ENCODE measurements around the gene D2HGDH. TPM values are rescaled to one million over a fixed set of nuclear protein-coding genes. Genes with fewer than 3 reads are reported as not detected.

The D2HGDH gene
- total and polyA plus RNA-seq, 2 of the 8 experiments (the other 6 are each of a cell fraction or from before 2014, with no cell fraction given), result 3.4 to 8.1 TPM

GRCh38 chr2:241770936-241771285 is 36.5 kb downstream of the D2HGDH start:
- peak overlapping the region; percentile 12 for H3K4ac ChIP-seq (replicated peaks; ENCODE audit: insufficient read length, low read depth, low read length)
- H3K27ac ChIP-seq (ENCODE audit: low read depth, low read length), result no peak overlapping the region
- H2BK5ac ChIP-seq (ENCODE audit: low read depth, low read length), result no peak overlapping the region
- DNase-seq (ENCODE audit: low read depth in 1 of 2, low spot score in 2 of 2) (no peak), FAIRE-seq (no peak)
- peaks cover 0 to 2% of the 10 kb centered on the region in 2 experiments for H4K20me1 ChIP-seq (replicated peaks in 1 of 2; ENCODE audit: control insufficient read depth in 1 of 2, insufficient read depth in 2 of 2, low read length in 2 of 2)
- H3K4me1 ChIP-seq (replicated peaks in 1 of 4; ENCODE audit: control insufficient read depth in 3 of 4, insufficient read depth in 4 of 4, low read length in 3 of 4), result peaks cover 0 to 13% (median 5%) of the 10 kb centered on the region in 4 experiments; a peak in 5 of 7 replicates
- no peak overlapping the region for H4K5ac ChIP-seq (ENCODE audit: insufficient read length, low read depth, low read length)
- H3K18ac ChIP-seq (ENCODE audit: extremely low read depth, low read length), result no peak overlapping the region
- H2AK5ac ChIP-seq (ENCODE audit: low read depth, low read length), result no peak overlapping the region
- WGBS, 2 experiments (ENCODE audit: extremely low coverage in 1 of 2, insufficient coverage in 1 of 2, insufficient read length in 1 of 2, insufficient replicate concordance in 2 of 2, low coverage in 1 of 2, low lambda C conversion rate in 2 of 2, missing lambda C conversion rate in 1 of 2), result 90% methylated on average over 10 of the region's 12 CpGs; no CpG with 5 or more reads in 1 of the 2 experiments
- H4K91ac ChIP-seq (replicated peaks; ENCODE audit: insufficient read length, low read length), result peak overlapping the region; percentile 1
- H3K14ac ChIP-seq (ENCODE audit: insufficient read length), result no peak overlapping the region
- ChIA-PET CTCF (ENCODE audit: partially characterized antibody) (interaction anchor here (1.2 kb wide), 1 partner anchor 84 kb away, joined by 3 read pairs; no protein-coding TSS in a partner anchor), POLR2A (ENCODE audit: partially characterized antibody) (interaction anchor here (1.8 kb wide), 1 partner anchor 70 kb away, joined by 5 read pairs; the partner anchor contains the start of gene ING5)
- peak overlapping the region; percentile 39; the same call in 1 of the 2 replicates for H4K8ac ChIP-seq (ENCODE audit: extremely low read depth, insufficient read depth, low read length)
- no peaks in the 10 kb centered on the region for H3K79me2 ChIP-seq (ENCODE audit: control insufficient read depth in 1 of 2, insufficient read depth in 2 of 2, low read length in 2 of 2)
- no peak overlapping the region for H2BK120ac ChIP-seq (replicated peaks; ENCODE audit: low read depth, low read length)
- H3K23ac ChIP-seq (ENCODE audit: insufficient read length), result no peak overlapping the region
- no peaks in the 10 kb centered on the region for H3K23me2 ChIP-seq (ENCODE audit: low read depth, low read length)
- H3K79me1 ChIP-seq (ENCODE audit: low read depth, low read length), result no peaks in the 10 kb centered on the region
- H2AFZ ChIP-seq (ENCODE audit: low read length), result no peak overlapping the region
- no peaks in the 10 kb centered on the region for H3K9me3 ChIP-seq (ENCODE audit: insufficient read depth in 2 of 2, low read depth in 1 of 2, low read length in 1 of 2)
- H3K56ac ChIP-seq (replicated peaks; ENCODE audit: insufficient read length, low read depth, low read length), result no peak overlapping the region
- no peaks in the 10 kb centered on the region for H3K27me3 ChIP-seq (replicated peaks in 1 of 4; ENCODE audit: control insufficient read depth in 3 of 4, extremely low read depth in 1 of 4, insufficient read depth in 3 of 4, low read length in 3 of 4)
- no peak overlapping the region for H3K9ac ChIP-seq (replicated peaks in 1 of 4; ENCODE audit: extremely low read depth in 1 of 4, low read depth in 3 of 4, low read length in 3 of 4)
- 0 out of 2 replicates have a peak overlapping the region, but pooled peaks have one; percentile 81 for H2BK15ac ChIP-seq (ENCODE audit: low read length)
- no peak overlapping the region for H2BK20ac ChIP-seq (ENCODE audit: low read length)
- H3K4me3 ChIP-seq (ENCODE audit: extremely low read depth in 1 of 4, insufficient read depth in 2 of 4, low read depth in 3 of 4, low read length in 4 of 4), result no peak overlapping the region
- no peaks in the 10 kb centered on the region for H3K36me3 ChIP-seq (ENCODE audit: control insufficient read depth in 2 of 4, insufficient read depth in 4 of 4, low read length in 3 of 4)
- 0 out of 2 replicates have a peak overlapping the region, but pooled peaks have one; percentile 9 for H2BK12ac ChIP-seq (ENCODE audit: low read depth, low read length)
- no peak overlapping the region for H3K4me2 ChIP-seq (ENCODE audit: insufficient read depth in 1 of 2, low read depth in 2 of 2, low read length in 2 of 2)
- TF ChIP-seq EP300 (IDR thresholded peaks at IDR 0.05; ENCODE audit: borderline replicate concordance in 1 of 2, low read depth in 2 of 2, low read length in 2 of 2) (no peak), EGR1 (IDR thresholded peaks at IDR 0.05; ENCODE audit: borderline replicate concordance, low read depth, low read length) (no peak), KDM4A (IDR thresholded peaks at IDR 0.05; ENCODE audit: low read depth, low read length, severe bottlenecking) (no peak), SP2 (IDR thresholded peaks at IDR 0.05; ENCODE audit: low read length) (no peak), KDM1A (IDR thresholded peaks at IDR 0.05; ENCODE audit: borderline replicate concordance, low read length) (no peak), CHD2 (IDR thresholded peaks at IDR 0.05; ENCODE audit: low read length) (no peak), HDAC2 (IDR thresholded peaks at IDR 0.05; ENCODE audit: borderline replicate concordance in 1 of 2, low read depth in 2 of 2, low read length in 2 of 2) (no peak), KDM5A (IDR thresholded peaks at IDR 0.05; ENCODE audit: low read length) (no peak), SP1 (IDR thresholded peaks at IDR 0.05; ENCODE audit: low read depth, low read length) (no peak)
